ENCODE results near the gene GCK.

Gene GCK

DNA sequence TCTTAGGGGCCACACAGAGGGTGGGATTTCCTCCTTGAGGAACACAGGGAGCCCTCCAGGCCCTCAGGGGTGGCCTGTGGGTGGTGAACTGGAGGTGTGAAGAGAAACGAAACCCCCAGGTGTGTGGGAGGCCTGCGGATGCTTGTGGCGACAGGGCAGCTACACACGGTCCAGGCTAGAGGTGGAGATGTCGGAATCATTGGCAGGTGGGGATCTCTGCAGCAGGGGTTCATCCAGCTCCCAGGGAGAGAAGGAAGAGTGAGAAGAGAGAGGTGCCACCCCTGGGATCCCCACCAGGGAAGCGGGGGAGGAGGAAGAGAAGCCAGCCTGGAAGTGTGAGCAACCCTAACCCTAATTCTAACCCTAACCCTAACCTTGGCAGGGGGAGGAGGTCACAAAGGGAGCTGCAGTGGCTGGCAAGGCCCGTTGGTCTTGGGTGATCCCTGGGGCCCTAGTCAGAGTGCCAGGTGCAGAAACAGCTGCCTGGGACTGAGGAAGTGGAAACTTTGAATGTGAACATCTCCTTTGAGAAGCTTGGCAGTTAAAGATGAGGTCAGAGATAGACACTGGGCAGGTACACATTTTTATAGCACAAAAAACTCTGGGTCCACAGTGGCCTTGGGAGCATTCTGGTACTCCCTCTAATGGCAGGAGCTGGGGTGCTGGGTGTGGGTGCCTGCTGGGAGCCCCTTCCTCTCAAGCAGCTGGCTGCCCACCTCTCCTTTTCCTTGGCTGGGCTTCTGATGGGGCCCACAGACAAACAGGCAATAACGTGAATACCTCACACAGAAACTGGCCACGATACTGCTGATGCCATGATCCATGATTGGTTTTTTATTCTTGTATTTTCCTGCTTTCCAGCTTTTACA lies 91.9 kb downstream of the GCK start:
- no peak for DNase-seq
- TF ChIP-seq, protein P1, sequence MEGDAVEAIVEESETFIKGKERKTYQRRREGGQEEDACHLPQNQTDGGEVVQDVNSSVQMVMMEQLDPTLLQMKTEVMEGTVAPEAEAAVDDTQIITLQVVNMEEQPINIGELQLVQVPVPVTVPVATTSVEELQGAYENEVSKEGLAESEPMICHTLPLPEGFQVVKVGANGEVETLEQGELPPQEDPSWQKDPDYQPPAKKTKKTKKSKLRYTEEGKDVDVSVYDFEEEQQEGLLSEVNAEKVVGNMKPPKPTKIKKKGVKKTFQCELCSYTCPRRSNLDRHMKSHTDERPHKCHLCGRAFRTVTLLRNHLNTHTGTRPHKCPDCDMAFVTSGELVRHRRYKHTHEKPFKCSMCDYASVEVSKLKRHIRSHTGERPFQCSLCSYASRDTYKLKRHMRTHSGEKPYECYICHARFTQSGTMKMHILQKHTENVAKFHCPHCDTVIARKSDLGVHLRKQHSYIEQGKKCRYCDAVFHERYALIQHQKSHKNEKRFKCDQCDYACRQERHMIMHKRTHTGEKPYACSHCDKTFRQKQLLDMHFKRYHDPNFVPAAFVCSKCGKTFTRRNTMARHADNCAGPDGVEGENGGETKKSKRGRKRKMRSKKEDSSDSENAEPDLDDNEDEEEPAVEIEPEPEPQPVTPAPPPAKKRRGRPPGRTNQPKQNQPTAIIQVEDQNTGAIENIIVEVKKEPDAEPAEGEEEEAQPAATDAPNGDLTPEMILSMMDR (IDR thresholded peaks at IDR 0.05; ENCODE audit: low read depth, low read length, missing control alignments), result no peak
- no peaks in the 10 kb centered on the region for H3K27me3 ChIP-seq (replicated peaks)
- H3K4me3 ChIP-seq (ENCODE audit: low read depth, low read length), result no peak overlapping the region
- no peaks in the 10 kb centered on the region for H3K36me3 ChIP-seq (replicated peaks)
- H3K27ac ChIP-seq, result no peak overlapping the region
- in situ Hi-C loops (cut with HindIII; ENCODE audit: low pct_ligation_motif_present, low sequenced_read_pairs), result no loop called here

GRCh38 chr7:44096326-44096881 lies 92.8 kb downstream of the GCK start:
- TF ChIP-seq, protein P1 (IDR thresholded peaks at IDR 0.05; ENCODE audit: low read depth, low read length, missing control alignments), result no peak
- H3K4me3 ChIP-seq (ENCODE audit: low read depth, low read length), result no peak overlapping the region
- no peaks in the 10 kb centered on the region for H3K36me3 ChIP-seq (replicated peaks)
- no peak for DNase-seq
- H3K27me3 ChIP-seq (replicated peaks), result no peaks in the 10 kb centered on the region
- no peak overlapping the region for H3K27ac ChIP-seq
- in situ Hi-C loops (cut with HindIII; ENCODE audit: low pct_ligation_motif_present, low sequenced_read_pairs), result no loop called here

GRCh38 chr7:44095781-44096180 lies 93.5 kb downstream of the GCK start:
- DNase-seq, result no peak
- in situ Hi-C loops (cut with HindIII; ENCODE audit: low pct_ligation_motif_present, low sequenced_read_pairs), result no loop called here
- Histone ChIP-seq H3K36me3 (replicated peaks) (no peaks in the 10 kb centered on the region), H3K27ac (no peak overlapping the region), H3K27me3 (replicated peaks) (no peaks in the 10 kb centered on the region), H3K4me3 (ENCODE audit: low read depth, low read length) (no peak overlapping the region)
- TF ChIP-seq, protein P1 (IDR thresholded peaks at IDR 0.05; ENCODE audit: low read depth, low read length, missing control alignments), result no peak

GRCh38 chr7:44094883-44095592 lies 94.2 kb downstream of the GCK start:
- no peak for DNase-seq
- H3K27ac ChIP-seq, result no peak overlapping the region
- no peaks in the 10 kb centered on the region for H3K36me3 ChIP-seq (replicated peaks)
- TF ChIP-seq, protein P1 (IDR thresholded peaks at IDR 0.05; ENCODE audit: low read depth, low read length, missing control alignments), result no peak
- no peak overlapping the region for H3K4me3 ChIP-seq (ENCODE audit: low read depth, low read length)
- in situ Hi-C loops (cut with HindIII; ENCODE audit: low pct_ligation_motif_present, low sequenced_read_pairs), result no loop called here
- H3K27me3 ChIP-seq (replicated peaks), result no peaks in the 10 kb centered on the region

GRCh38 chr7:44094365-44094764 lies 94.9 kb downstream of the GCK start:
- TF ChIP-seq, protein P1 (IDR thresholded peaks at IDR 0.05; ENCODE audit: low read depth, low read length, missing control alignments), result no peak
- DNase-seq, result no peak
- H3K27ac ChIP-seq, result no peak overlapping the region
- no peaks in the 10 kb centered on the region for H3K27me3 ChIP-seq (replicated peaks)
- in situ Hi-C loops (cut with HindIII; ENCODE audit: low pct_ligation_motif_present, low sequenced_read_pairs), result no loop called here
- H3K36me3 ChIP-seq (replicated peaks), result no peaks in the 10 kb centered on the region
- H3K4me3 ChIP-seq (ENCODE audit: low read depth, low read length), result no peak overlapping the region

All from brain microvascular endothelial cell (primary cell).